Testis (tissue), 2 donors: ENCODE results near the gene FALEC.

ENCODE experiments used
- CTCF ChIP-seq, 3 experiments: fragments of 450-650 bp in 2 of 3; fragments of 200-600 bp in 1 of 3; sonication (generic) in 1 of 3; IDR thresholded peaks; one replicate each; pipeline ENCODE4 v1.5.1; 2016 to 2019; ENCODE audit warnings: antibody characterized with exemption in 3 of 3, mild to moderate bottlenecking in 2 of 3, moderate library complexity in 1 of 3
- POLR2A ChIP-seq: fragments of 450-650 bp; IDR thresholded peaks from one replicate; pipeline ENCODE4 v1.6.1; 2017; ENCODE audit warnings: antibody characterized with exemption, mild to moderate bottlenecking, moderate library complexity

GRCh38 chr1:150484861-150485260 lies 30.7 kb upstream of the FALEC start:
- no peak for TF ChIP-seq POLR2A
- TF ChIP-seq CTCF (IDR thresholded peaks at IDR 0.05) = no peak
